ENCODE measurements around the gene RBM17.

DNA sequence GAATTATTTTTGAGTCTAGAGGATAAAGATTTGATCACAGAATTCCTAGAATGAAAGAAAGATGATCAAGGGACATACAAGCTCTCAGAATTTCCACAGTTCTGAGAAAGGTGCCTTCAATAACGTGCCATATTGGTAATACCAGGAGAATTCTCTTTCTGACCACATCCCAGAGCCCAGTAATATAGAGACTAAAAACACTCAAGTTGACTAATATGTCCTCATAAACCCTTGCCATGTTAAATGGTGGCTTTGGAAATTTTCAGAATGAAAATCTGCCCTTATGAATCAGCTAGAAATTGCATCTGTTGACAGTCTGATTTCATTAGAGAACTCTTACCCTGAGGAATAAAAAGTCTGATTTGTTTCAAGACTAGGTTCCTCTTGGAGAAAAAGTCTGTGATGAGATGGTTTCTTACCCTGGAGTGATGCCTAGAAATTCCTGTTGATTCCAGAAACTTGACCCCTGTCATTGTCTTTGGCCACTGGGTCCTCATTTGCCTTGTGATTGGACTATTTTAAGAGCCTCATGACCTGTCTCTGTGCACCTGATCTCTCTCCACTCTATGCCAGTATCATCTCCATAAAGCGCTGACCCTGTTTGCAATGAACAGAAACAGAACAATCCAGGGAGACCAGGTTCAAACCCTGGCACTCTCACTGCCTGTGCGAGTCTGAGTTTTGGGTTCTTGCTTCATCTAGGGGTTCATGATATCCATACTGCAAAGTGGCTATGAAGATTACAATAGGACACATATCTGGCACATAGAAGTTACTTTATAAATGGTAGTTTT, 30.0 kb upstream of the RBM17 start:
- no peak for TF ChIP-seq POLR2A (IDR thresholded peaks at IDR 0.05)
- no peak for TF ChIP-seq POLR2AphosphoS5 (IDR thresholded peaks at IDR 0.05)
